ENCODE data around the gene ZNF654. TPM values are rescaled to one million over a fixed set of nuclear protein-coding genes. Genes with fewer than 3 reads are reported as not detected.

The ZNF654 gene
- total and polyA plus RNA-seq, 2 donors (not counting 3 experiments of a cell fraction or from before 2014, with no cell fraction given) = 2.9 to 14.6 TPM

GRCh38 chr3:88010810-88011209 lies 48.2 kb upstream of the ZNF654 start:
- Histone ChIP-seq H3K4me1 (ENCODE audit: control insufficient read depth, extremely low read depth, insufficient read depth, low read length) (no peaks in the 10 kb centered on the region), H3K27ac (ENCODE audit: insufficient read depth, low read depth, low read length) (no peak overlapping the region), H3K9me1 (replicated peaks; ENCODE audit: control insufficient read depth, extremely low read depth, insufficient read depth, low read length) (no peaks in the 10 kb centered on the region), H3K9me3 (replicated peaks; ENCODE audit: control insufficient read depth, insufficient read depth, low read length) (no peaks in the 10 kb centered on the region), H3K4me3 (replicated peaks in 1 of 3; ENCODE audit: insufficient read depth in 1 of 3, low read depth in 1 of 3, low read length in 3 of 3) (no peak overlapping the region), H3K36me3 (ENCODE audit: control insufficient read depth in 2 of 2, extremely low read depth in 1 of 2, insufficient read depth in 2 of 2, low read length in 2 of 2) (no peaks in the 10 kb centered on the region), H3K4me2 (ENCODE audit: insufficient read depth, low read length) (no peak overlapping the region), H3K27me3 (ENCODE audit: control insufficient read depth in 2 of 2, insufficient read depth in 2 of 2, low read length in 2 of 2) (no peaks in the 10 kb centered on the region), H3K79me2 (ENCODE audit: control insufficient read depth, insufficient read depth, low read length) (no peaks in the 10 kb centered on the region), H4K20me1 (replicated peaks; ENCODE audit: control insufficient read depth, extremely low read depth, insufficient read depth, low read length) (no peaks in the 10 kb centered on the region), H2AFZ (ENCODE audit: low read depth, low read length) (no peak overlapping the region), H3K9ac (replicated peaks; ENCODE audit: extremely low read depth, insufficient read depth, low read length) (no peak overlapping the region)
- ChIA-PET POLR2A (no interaction called here), CTCF (interaction anchor here (0.9 to 1.5 kb wide), 4 partner anchors 9 to 712 kb away, joined by 3 to 8 read pairs (median 6); no protein-coding TSS in a partner anchor)
- BruUV-seq (replicated peaks) = no TSS peak
- no peak for TF ChIP-seq POLR2AphosphoS5 (IDR thresholded peaks at IDR 0.05; ENCODE audit: insufficient read depth, low read depth, low read length)
- no peak for TF ChIP-seq FOS (IDR thresholded peaks at IDR 0.05; ENCODE audit: borderline replicate concordance, insufficient read depth, low read length)
- no peak for TF ChIP-seq EZH2 (IDR thresholded peaks at IDR 0.05; ENCODE audit: borderline replicate concordance, low read depth, low read length, severe bottlenecking)
- no peak for TF ChIP-seq JUN (IDR thresholded peaks at IDR 0.05; ENCODE audit: borderline replicate concordance, insufficient read depth, insufficient read length, low read depth)
- no peak for TF ChIP-seq MYC (IDR thresholded peaks at IDR 0.05; ENCODE audit: low read depth, low read length)
- no peak for TF ChIP-seq POLR2A (IDR thresholded peaks at IDR 0.05; ENCODE audit: low read depth, low read length)
- no peak for TF ChIP-seq GATA2 (IDR thresholded peaks at IDR 0.05; ENCODE audit: insufficient read depth, insufficient read length, low read depth, low read length)
- no peak for TF ChIP-seq MAX (IDR thresholded peaks at IDR 0.05; ENCODE audit: insufficient read depth, insufficient read length)
- TF ChIP-seq, protein P1, sequence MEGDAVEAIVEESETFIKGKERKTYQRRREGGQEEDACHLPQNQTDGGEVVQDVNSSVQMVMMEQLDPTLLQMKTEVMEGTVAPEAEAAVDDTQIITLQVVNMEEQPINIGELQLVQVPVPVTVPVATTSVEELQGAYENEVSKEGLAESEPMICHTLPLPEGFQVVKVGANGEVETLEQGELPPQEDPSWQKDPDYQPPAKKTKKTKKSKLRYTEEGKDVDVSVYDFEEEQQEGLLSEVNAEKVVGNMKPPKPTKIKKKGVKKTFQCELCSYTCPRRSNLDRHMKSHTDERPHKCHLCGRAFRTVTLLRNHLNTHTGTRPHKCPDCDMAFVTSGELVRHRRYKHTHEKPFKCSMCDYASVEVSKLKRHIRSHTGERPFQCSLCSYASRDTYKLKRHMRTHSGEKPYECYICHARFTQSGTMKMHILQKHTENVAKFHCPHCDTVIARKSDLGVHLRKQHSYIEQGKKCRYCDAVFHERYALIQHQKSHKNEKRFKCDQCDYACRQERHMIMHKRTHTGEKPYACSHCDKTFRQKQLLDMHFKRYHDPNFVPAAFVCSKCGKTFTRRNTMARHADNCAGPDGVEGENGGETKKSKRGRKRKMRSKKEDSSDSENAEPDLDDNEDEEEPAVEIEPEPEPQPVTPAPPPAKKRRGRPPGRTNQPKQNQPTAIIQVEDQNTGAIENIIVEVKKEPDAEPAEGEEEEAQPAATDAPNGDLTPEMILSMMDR (IDR thresholded peaks at IDR 0.05; ENCODE audit: extremely low read depth in 1 of 2, insufficient read depth in 1 of 2, low read depth in 1 of 2, low read length in 2 of 2) = no peak
- dilution Hi-C loops (cut with MboI; ENCODE audit: extremely low pct_ligation_motif_present, low sequenced_read_pairs) = no loop called here
- DNase-seq (ENCODE audit: low read depth, low spot score) (no peak), FAIRE-seq (no peak)
- intact Hi-C loops (cut with micrococcal nuclease) = no loop called here

All from endothelial cell of umbilical vein (primary cell).